Lung (tissue), 12 donors: ENCODE data around the gene ZNF778. TPM values are rescaled to one million over a fixed set of nuclear protein-coding genes. Genes with fewer than 3 reads are reported as not detected.
"Not testable (repeated sequence)": the region's sequence is repeated elsewhere in the genome, so short reads cannot be mapped to it uniquely, and the experiment has no call there.

Experiments
- ATAC-seq: fragments of 200-7000 bp; cut with Tn5 transposase; one replicate; pipeline ENCODE4 v1.9.1; 2020; ENCODE audit warnings: moderate number of reproducible peaks; ENCODE audit not compliant: insufficient read depth, low FRiP score
- DNase-seq, 3 donors: peaks; one replicate each; pipeline ENCODE4 v3.0.0-alpha.2; 2013 to 2017
- H3K27ac ChIP-seq, 2 donors: one replicate each; pipeline ENCODE4 v1.5.1; 2013; ENCODE audit warnings: mild to moderate bottlenecking in 2 of 2, moderate library complexity in 2 of 2, control low read depth in 1 of 2, inconsistent platforms in 1 of 2, low read depth in 1 of 2, low read length in 1 of 2
- H3K27me3 ChIP-seq, 3 donors: one replicate each; pipeline ENCODE4 v1.5.1; 2013; ENCODE audit warnings: low read length in 2 of 3; ENCODE audit not compliant: control insufficient read depth in 3 of 3, insufficient read depth in 3 of 3
- H3K36me3 ChIP-seq, 4 donors: one replicate each; pipeline ENCODE4 v1.5.1; 2013; ENCODE audit warnings: low read length in 4 of 4, mild to moderate bottlenecking in 1 of 4, moderate library complexity in 1 of 4; ENCODE audit not compliant: control insufficient read depth in 4 of 4, insufficient read depth in 4 of 4
- H3K4me1 ChIP-seq, 5 donors: one replicate each; pipeline ENCODE4 v1.5.1; 2013; ENCODE audit warnings: low read length in 5 of 5, mild to moderate bottlenecking in 2 of 5, moderate library complexity in 1 of 5; ENCODE audit not compliant: control insufficient read depth in 5 of 5, insufficient read depth in 5 of 5
- H3K4me3 ChIP-seq: one replicate; pipeline ENCODE4 v1.5.1; 2013; ENCODE audit warnings: mild to moderate bottlenecking, control low read depth, moderate library complexity
- H3K9ac ChIP-seq, 2 donors: one replicate each; pipeline ENCODE4 v1.5.1; 2013; ENCODE audit warnings: low read length in 2 of 2, control low read depth in 1 of 2; ENCODE audit not compliant: insufficient read depth in 1 of 2
- H3K9me3 ChIP-seq, 4 donors: one replicate each; pipeline ENCODE4 v1.5.1; 2013; ENCODE audit warnings: low read length in 3 of 4, mild to moderate bottlenecking in 1 of 4, moderate library complexity in 1 of 4; ENCODE audit not compliant: control insufficient read depth in 4 of 4, insufficient read depth in 3 of 4
- CTCF ChIP-seq: IDR thresholded peaks from 2 replicates; pipeline ENCODE4 v1.5.1; 2012; ENCODE audit warnings: mild to moderate bottlenecking; ENCODE audit errors: control extremely low read depth, extremely low read depth
- WGBS, 2 donors: extraction: QIAGEN DNeasy Blood & Tissue Kit; methylation state at CpG; one replicate each; pipeline ENCODE4 v1.1.7; 2013; 5-methylcytosine and 5-hydroxymethylcytosine counted together
- polyA plus RNA-seq, 2 donors: library from polyadenylated mRNA; stranded (reverse); fragments of 200-250 nt; gene quantifications; one replicate each; pipeline ENCODE4 v1.2.1, GENCODE V29; 2013
- total RNA-seq, 2 donors: library from RNA; depleted of rRNA in 1 of 2; stranded (reverse); fragments of >200 nt in 1 of 2; gene quantifications; one replicate each; pipeline ENCODE4 v1.2.1, GENCODE V29; 2014 to 2021
- donor health status: control.
- donor health status: control.
- donor health status: Bipolar disorder and iron deficiency.
- donor health status: healthy.
- donor health status: DM: yes; HTN: yes; CAD: no.

ZNF778 gene
- total and polyA plus RNA-seq, 4 donors, result 2.4 to 13.9 (median 4.6) TPM

- Histone ChIP-seq H3K36me3 (no peaks in the 10 kb centered on the region), H3K4me3 (no peak overlapping the region), H3K27me3 (peaks cover 0 to 5% (median 0%) of the 10 kb centered on the region in 3 donors), H3K27ac (peak overlapping the region in 1 of 2 donors; percentile 39), H3K4me1 (peaks cover 0 to 10% (median 0%) of the 10 kb centered on the region in 5 donors), H3K9me3 (no peaks in the 10 kb centered on the region), H3K9ac (no peak overlapping the region)
- no peak for TF ChIP-seq CTCF
- WGBS, 2 donors, result 49 to 55% methylated on average over 12 of the region's 12 CpGs
- DNase-seq (no peak), ATAC-seq (no peak)
These were observed 25.3 kb downstream of the ZNF778 start for GRCh38 chr16:89242795-89243200.

DNA sequence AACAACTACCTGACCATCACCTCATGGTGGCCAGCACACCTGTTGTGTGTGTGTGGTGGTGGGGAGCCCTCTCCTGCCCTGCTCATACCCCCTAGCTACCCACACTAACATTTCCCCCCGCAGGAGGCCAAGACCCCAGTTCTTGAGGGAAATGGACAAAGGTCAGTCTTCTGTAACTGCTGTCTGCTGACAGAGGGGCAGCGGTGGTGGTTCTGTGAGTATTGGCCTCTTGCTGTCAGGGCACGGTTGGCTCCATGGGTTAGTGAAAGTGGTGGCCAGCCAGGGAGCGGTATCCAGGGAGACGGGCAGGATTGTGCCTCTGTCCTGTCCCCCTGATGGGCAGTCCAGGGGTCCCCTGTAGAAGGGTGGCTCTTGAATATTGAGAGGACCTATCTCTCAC lies 26.2 kb downstream of the ZNF778 start:
- 90 to 91% methylated on average over 5 of the region's 5 CpGs for WGBS, 2 donors
- no peak for DNase-seq
- H3K9ac ChIP-seq, result no peak overlapping the region

DNA sequence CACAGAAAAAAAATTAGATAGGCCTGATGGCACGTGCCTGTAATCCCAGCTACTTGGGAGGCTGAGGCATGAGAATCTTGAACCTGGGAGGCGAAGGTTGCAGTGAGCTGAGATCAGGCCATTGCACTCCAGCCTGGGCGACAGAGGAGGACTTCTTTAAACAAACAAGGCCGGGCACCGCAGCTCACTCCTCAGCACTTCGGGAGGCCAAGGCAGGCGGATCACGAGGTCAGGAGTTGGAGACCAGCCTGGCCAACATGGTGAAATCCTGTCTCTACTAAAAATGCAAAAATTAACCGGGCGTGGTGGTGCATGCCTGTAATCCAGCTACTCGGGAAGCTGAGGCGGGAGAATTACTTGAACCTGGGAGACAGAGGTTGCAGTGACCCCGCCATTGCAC lies 26.8 kb downstream of the ZNF778 start:
- DNase-seq, H3K9ac ChIP-seq, ATAC-seq, H3K9me3 ChIP-seq, H3K4me3 ChIP-seq, H3K27me3 ChIP-seq, H3K36me3 ChIP-seq, H3K4me1 ChIP-seq: not testable (repeated sequence)
- WGBS, 2 donors, result 64 to 82% methylated on average over 13 of the region's 13 CpGs
- H3K27ac ChIP-seq, result peak overlapping the region in 1 of 2 donors; percentile 61

More for the DNA sequence above, 26.2 kb downstream of the ZNF778 start:
- no peak overlapping the region for H3K4me3 ChIP-seq
- H3K27ac ChIP-seq, result peak overlapping the region in 1 of 2 donors; percentile 33
- H3K27me3 ChIP-seq, result peaks cover 0 to 5% (median 0%) of the 10 kb centered on the region in 3 donors
- TF ChIP-seq CTCF, result no peak
- no peak for ATAC-seq
- H3K36me3 ChIP-seq, result no peaks in the 10 kb centered on the region
- H3K9me3 ChIP-seq, result peaks cover 0 to 2% (median 0%) of the 10 kb centered on the region in 4 donors
- peaks cover 0 to 10% (median 0%) of the 10 kb centered on the region in 5 donors for H3K4me1 ChIP-seq

GRCh38 chr16:89244754-89245153 lies 27.3 kb downstream of the ZNF778 start:
- H3K27me3 ChIP-seq, result peaks cover 0 to 5% (median 0%) of the 10 kb centered on the region in 3 donors
- peak overlapping the region in 1 of 2 donors; percentile 61 for H3K27ac ChIP-seq
- H3K9ac ChIP-seq, result no peak overlapping the region
- 60 to 77% methylated on average over 12 of the region's 12 CpGs for WGBS, 2 donors
- TF ChIP-seq CTCF, result no peak
- peaks cover 0 to 10% (median 0%) of the 10 kb centered on the region in 5 donors for H3K4me1 ChIP-seq
- no peaks in the 10 kb centered on the region for H3K36me3 ChIP-seq
- no peak for ATAC-seq
- peaks cover 0 to 2% (median 0%) of the 10 kb centered on the region in 4 donors for H3K9me3 ChIP-seq
- DNase-seq, result no peak
- H3K4me3 ChIP-seq, result no peak overlapping the region
